Keratinocyte (primary cell): ENCODE measurements around the gene ACBD4. TPM values are rescaled to one million over a fixed set of nuclear protein-coding genes. Genes with fewer than 3 reads are reported as not detected.

Experiments used
- DNase-seq: peaks from one replicate; pipeline ENCODE4 v3.0.0-alpha.2; 2011; ENCODE audit warnings: low read depth, missing footprints, low spot score
- FAIRE-seq: peaks from 2 replicates; lab custom pipeline; 2011; peaks lifted over from hg19 to GRCh38; lab: Jason Lieb, UNC
- H2AFZ ChIP-seq: 2 replicates; pipeline ENCODE4 v1.6.0; 2012; ENCODE audit warnings: low read length, control low read depth, inconsistent platforms; ENCODE audit not compliant: control insufficient read depth
- H3K27ac ChIP-seq: 2 replicates; pipeline ENCODE4 v1.5.1; 2011; ENCODE audit warnings: low read length; ENCODE audit not compliant: control insufficient read depth, insufficient read depth
- H3K27me3 ChIP-seq: 3 replicates; pipeline ENCODE4 v1.6.0; 2011; ENCODE audit warnings: low read length; ENCODE audit not compliant: control insufficient read depth, insufficient read depth; ENCODE audit errors: extremely low read depth
- H3K36me3 ChIP-seq, 2 experiments: 2 replicates in 1 of 2; 3 replicates in 1 of 2; pipeline ENCODE4 v1.5.1; 2011; ENCODE audit warnings: low read length in 2 of 2, mild to moderate bottlenecking in 1 of 2; ENCODE audit not compliant: control insufficient read depth in 2 of 2, insufficient read depth in 2 of 2; ENCODE audit errors: extremely low read depth in 1 of 2
- H3K4me1 ChIP-seq: 3 replicates; pipeline ENCODE4 v1.5.1; 2011; ENCODE audit warnings: low read length; ENCODE audit not compliant: control insufficient read depth, insufficient read depth; ENCODE audit errors: extremely low read depth
- H3K4me2 ChIP-seq: 3 replicates; pipeline ENCODE4 v1.6.0; 2011; ENCODE audit warnings: low read depth, low read length; ENCODE audit not compliant: control insufficient read depth, insufficient read depth; ENCODE audit errors: extremely low read depth
- H3K4me3 ChIP-seq, 3 experiments: fragments of 200-600 bp in 1 of 3; sonication (generic) in 1 of 3; 2 replicates in 2 of 3; 3 replicates in 1 of 3; pipeline ENCODE4 v1.5.1; 2011 to 2016; ENCODE audit warnings: low read length in 3 of 3, mild to moderate bottlenecking in 3 of 3, control low read depth in 2 of 3, inconsistent platforms in 1 of 3, low read depth in 1 of 3, mixed read lengths in 1 of 3, mixed run types in 1 of 3, moderate library complexity in 1 of 3; ENCODE audit not compliant: control insufficient read depth in 2 of 3, insufficient read depth in 2 of 3; ENCODE audit errors: extremely low read depth in 1 of 3
- H3K79me2 ChIP-seq: 2 replicates; pipeline ENCODE4 v1.6.0; 2012; ENCODE audit warnings: low read length; ENCODE audit not compliant: control insufficient read depth, insufficient read depth
- H3K9ac ChIP-seq: 3 replicates; pipeline ENCODE4 v1.6.0; 2011; ENCODE audit warnings: low read length; ENCODE audit not compliant: control insufficient read depth, insufficient read depth; ENCODE audit errors: extremely low read depth
- H3K9me1 ChIP-seq: 3 replicates; pipeline ENCODE4 v1.6.0; 2011; ENCODE audit warnings: low read length; ENCODE audit not compliant: control insufficient read depth, insufficient read depth; ENCODE audit errors: extremely low read depth
- H3K9me3 ChIP-seq: 2 replicates; pipeline ENCODE4 v1.5.1; 2012; ENCODE audit warnings: low read depth, low read length; ENCODE audit not compliant: control insufficient read depth
- H4K20me1 ChIP-seq: 3 replicates; pipeline ENCODE4 v1.6.0; 2011; ENCODE audit warnings: low read length; ENCODE audit not compliant: control insufficient read depth, insufficient read depth; ENCODE audit errors: extremely low read depth
- EZH2 ChIP-seq: IDR thresholded peaks from one replicate; pipeline ENCODE4 v1.6.1; 2012; ENCODE audit warnings: inconsistent platforms, mild to moderate bottlenecking, low read length, moderate library complexity
- dilution Hi-C: fragments of 300-500 bp; cut with MboI; formaldehyde crosslinking; loops from one replicate; pipeline ENCODE4 v1.7.0; 2020; ENCODE audit warnings: low sequenced_read_pairs; ENCODE audit not compliant: extremely low pct_ligation_motif_present
- polyA plus RNA-seq, 5 experiments: library from polyadenylated mRNA; depleted of rRNA in 3 of 5; stranded (reverse) in 3 of 5; stranded (forward) in 1 of 5; unstranded in 1 of 5; fragments of >200 nt; gene quantifications; 1 replicate in 1 of 5; 2 replicates in 3 of 5; 3 replicates in 1 of 5; pipeline versions ENCODE4 v1.2.1 to v1.2.3, GENCODE V29; 2011 to 2012; ENCODE audit warnings: missing spikeins in 2 of 5, low read depth in 1 of 5, low replicate concordance in 1 of 5
- TF ChIP-seq, protein P1 (sequence below), 3 experiments: IDR thresholded peaks in 1 of 3; conservative IDR thresholded peaks in 1 of 3; optimal IDR thresholded peaks in 1 of 3; 2 replicates in 2 of 3; 3 replicates in 1 of 3; pipeline versions ENCODE3 to v1.5.1; 2011; ENCODE audit warnings: low read length in 3 of 3, mild to moderate bottlenecking in 3 of 3, moderate library complexity in 2 of 3, control low read depth in 1 of 3, inconsistent platforms in 1 of 3; ENCODE audit not compliant: insufficient read depth in 2 of 3; ENCODE audit errors: extremely low read depth in 1 of 3

Gene ACBD4
- polyA plus RNA-seq, 1 donor (not counting 4 experiments of a cell fraction or from before 2014, with no cell fraction given), result 2.6 TPM

DNA sequence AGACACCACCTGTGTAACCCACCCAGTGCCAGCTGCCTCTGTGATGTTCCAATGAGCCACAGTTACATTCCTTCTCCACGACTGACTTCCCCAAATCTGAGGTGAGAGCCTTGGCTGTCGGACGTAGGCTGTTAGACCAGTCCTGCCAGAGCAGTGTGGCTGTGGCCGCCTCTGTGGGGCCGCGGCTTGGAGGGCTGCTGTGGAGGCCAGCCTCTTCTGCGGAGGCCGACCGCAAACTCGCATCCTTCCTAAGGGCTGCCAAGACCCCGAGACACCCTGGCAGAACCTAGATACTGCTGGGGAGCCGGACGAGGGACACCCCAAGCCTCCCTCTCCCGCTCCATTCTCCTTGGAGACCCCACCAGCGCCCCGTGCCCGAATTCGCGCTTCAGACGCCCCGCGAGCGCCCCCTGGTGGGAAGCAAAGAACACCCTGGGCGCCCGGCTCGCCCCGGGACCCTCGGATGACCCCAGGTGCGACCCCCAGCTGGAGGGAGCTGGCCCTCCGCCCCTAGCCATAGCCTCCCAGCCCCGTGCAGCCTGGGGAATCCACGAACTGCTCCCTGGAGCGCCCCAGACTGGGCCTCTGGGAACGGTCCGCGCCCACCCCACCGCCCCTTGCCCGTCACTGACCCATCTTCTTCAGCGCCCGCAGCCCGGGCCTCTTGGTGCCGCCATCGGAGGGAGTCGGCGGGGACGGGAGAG lies 3.7 kb upstream of the ACBD4 start:
- DNase-seq (no peak), FAIRE-seq (no peak)
- H3K79me2 ChIP-seq, result peaks cover 37% of the 10 kb centered on the region
- no peak overlapping the region for H2AFZ ChIP-seq
- no peaks in the 10 kb centered on the region for H3K9me1 ChIP-seq
- dilution Hi-C loops, result no loop called here
- no peaks in the 10 kb centered on the region for H3K27me3 ChIP-seq
- no peaks in the 10 kb centered on the region for H3K36me3 ChIP-seq
- H3K27ac ChIP-seq, result peak overlapping the region; percentile 27
- no peaks in the 10 kb centered on the region for H3K9me3 ChIP-seq
- H3K4me3 ChIP-seq, result peak overlapping the region; percentile 57 to 91 (median 90)
- peak overlapping the region; percentile 68 for H3K4me2 ChIP-seq
- H3K4me1 ChIP-seq, result peaks cover 48% of the 10 kb centered on the region
- TF ChIP-seq EZH2, result no peak
- TF ChIP-seq, protein P1, sequence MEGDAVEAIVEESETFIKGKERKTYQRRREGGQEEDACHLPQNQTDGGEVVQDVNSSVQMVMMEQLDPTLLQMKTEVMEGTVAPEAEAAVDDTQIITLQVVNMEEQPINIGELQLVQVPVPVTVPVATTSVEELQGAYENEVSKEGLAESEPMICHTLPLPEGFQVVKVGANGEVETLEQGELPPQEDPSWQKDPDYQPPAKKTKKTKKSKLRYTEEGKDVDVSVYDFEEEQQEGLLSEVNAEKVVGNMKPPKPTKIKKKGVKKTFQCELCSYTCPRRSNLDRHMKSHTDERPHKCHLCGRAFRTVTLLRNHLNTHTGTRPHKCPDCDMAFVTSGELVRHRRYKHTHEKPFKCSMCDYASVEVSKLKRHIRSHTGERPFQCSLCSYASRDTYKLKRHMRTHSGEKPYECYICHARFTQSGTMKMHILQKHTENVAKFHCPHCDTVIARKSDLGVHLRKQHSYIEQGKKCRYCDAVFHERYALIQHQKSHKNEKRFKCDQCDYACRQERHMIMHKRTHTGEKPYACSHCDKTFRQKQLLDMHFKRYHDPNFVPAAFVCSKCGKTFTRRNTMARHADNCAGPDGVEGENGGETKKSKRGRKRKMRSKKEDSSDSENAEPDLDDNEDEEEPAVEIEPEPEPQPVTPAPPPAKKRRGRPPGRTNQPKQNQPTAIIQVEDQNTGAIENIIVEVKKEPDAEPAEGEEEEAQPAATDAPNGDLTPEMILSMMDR (optimal IDR thresholded peaks at IDR 0.05 in 1 of 3, IDR thresholded peaks at IDR 0.05 in 1 of 3, conservative IDR thresholded peaks at IDR 0.05 in 1 of 3; ENCODE audit: extremely low read depth in 1 of 3, insufficient read depth in 2 of 3, low read length in 3 of 3), result peak; percentile 49 to 91 (median 63)
- H3K9ac ChIP-seq, result peak overlapping the region; percentile 78
- no peaks in the 10 kb centered on the region for H4K20me1 ChIP-seq

DNA sequence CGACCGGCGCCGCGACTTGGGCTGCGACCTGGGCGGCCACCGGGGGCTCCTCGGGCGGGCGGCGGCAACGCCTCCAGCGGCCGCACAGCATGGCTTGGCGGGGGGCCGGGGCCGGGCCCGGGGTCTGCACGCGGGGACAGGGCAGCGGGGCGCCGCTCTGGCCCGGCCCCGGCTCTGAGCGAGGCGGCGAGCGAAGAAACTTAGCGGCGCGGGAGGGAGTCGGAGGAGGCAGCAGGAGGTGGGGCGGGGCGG lies 3.2 kb upstream of the ACBD4 start, which contains the start of gene PLCD3:
Gene PLCD3 (minus strand): TSS at position 196 of the 252 bp plus-strand sequence. CDS start 105 bp downstream, at position 91.
- peaks cover 33% of the 10 kb centered on the region for H3K79me2 ChIP-seq
- peaks cover 43% of the 10 kb centered on the region for H3K4me1 ChIP-seq
- no peaks in the 10 kb centered on the region for H3K27me3 ChIP-seq

More for the DNA sequence above, 3.2 kb upstream of the ACBD4 start, which contains the start of gene PLCD3:
- Histone ChIP-seq H3K4me3 (peak within 1 kb of the TSS; percentile 79 to 91 (median 90)), H3K9me3 (no peaks in the 10 kb centered on the region), H3K4me2 (peak within 1 kb of the TSS; percentile 94), H4K20me1 (no peaks in the 10 kb centered on the region), H3K36me3 (no peaks in the 10 kb centered on the region), H3K9ac (peak within 1 kb of the TSS; percentile 81), H2AFZ (peak within 1 kb of the TSS; percentile 87), H3K9me1 (no peaks in the 10 kb centered on the region), H3K27ac (peak within 1 kb of the TSS; percentile 72)
- dilution Hi-C loops, result no loop called here
- TF ChIP-seq, protein P1 (optimal IDR thresholded peaks at IDR 0.05 in 1 of 3, IDR thresholded peaks at IDR 0.05 in 1 of 3, conservative IDR thresholded peaks at IDR 0.05 in 1 of 3; ENCODE audit: extremely low read depth in 1 of 3, insufficient read depth in 2 of 3, low read length in 3 of 3), result no peak
- no peak for TF ChIP-seq EZH2
- FAIRE-seq, result no peak
- no peak for DNase-seq
